HepG2 (cell line): ENCODE data around the gene ANKDD1A. TPM values are rescaled to one million over a fixed set of nuclear protein-coding genes. Genes with fewer than 3 reads are reported as not detected.

Source experiments
- ATAC-seq: fragments of 200-7000 bp; cut with Tn5 transposase; 3 replicates; pipeline ENCODE4 v1.9.1; 2020; ENCODE audit warnings: mild to moderate bottlenecking, moderate library complexity
- BruUV-seq: library from RNA; stranded (reverse); fragments of 400-500 nt; replicated peaks from 2 replicates; lab custom pipeline; 2021; lab: Mats Ljungman, UMichigan
- CTCF ChIA-PET: fragments of 300-600 bp; formaldehyde crosslinking; extraction: SDS; loops from one replicate; lab custom pipeline; 2021; ENCODE audit warnings: low total read pairs, inconsistent platforms, low intra/inter-chr PET ratio; lab: Yijun Ruan, JAX
- POLR2A ChIA-PET: fragments of 350-600 bp; sonication (Branson Sonifier 250); formaldehyde crosslinking; loops from one replicate; lab custom pipeline; 2020; ENCODE audit warnings: antibody characterized with exemption, inconsistent platforms; lab: Yijun Ruan, JAX
- DNase-seq: peaks from one replicate; pipeline ENCODE4 v3.0.0-alpha.2; 2015; ENCODE audit warnings: low spot score
- FAIRE-seq: peaks from 3 replicates; lab custom pipeline; 2011; peaks lifted over from hg19 to GRCh38; lab: Jason Lieb, UNC
- H2AFZ ChIP-seq: one replicate; pipeline ENCODE4 v1.6.1; 2011; ENCODE audit warnings: low read length, inconsistent platforms
- H3K27ac ChIP-seq: fragments of 300-600 bp; 3 replicates; pipeline ENCODE4 v1.8.0; 2011; ENCODE audit warnings: mixed run types, mild to moderate bottlenecking, mixed read lengths, low read length, inconsistent platforms; ENCODE audit not compliant: insufficient read depth; ENCODE audit errors: extremely low read length
- H3K27me3 ChIP-seq, 2 experiments: fragments of 200-600 bp in 1 of 2; 2 replicates in 1 of 2; 3 replicates in 1 of 2; pipeline versions ENCODE4 v1.6.0 to v1.8.0; 2011; ENCODE audit warnings: low read length in 2 of 2, mild to moderate bottlenecking in 2 of 2, moderate library complexity in 2 of 2, inconsistent platforms in 1 of 2; ENCODE audit not compliant: insufficient read depth in 2 of 2, control insufficient read depth in 1 of 2
- H3K36me3 ChIP-seq, 2 experiments: fragments of 200-600 bp in 1 of 2; replicated peaks in 1 of 2; 2 replicates in 1 of 2; 3 replicates in 1 of 2; pipeline versions ENCODE4 v1.5.1 to v1.8.0; 2011; ENCODE audit warnings: low read length in 2 of 2, inconsistent platforms in 1 of 2; ENCODE audit not compliant: insufficient read depth in 2 of 2, control insufficient read depth in 1 of 2
- H3K4me1 ChIP-seq: 2 replicates; pipeline ENCODE4 v1.5.1; 2012; ENCODE audit warnings: low read length, inconsistent platforms; ENCODE audit not compliant: insufficient read depth
- H3K4me2 ChIP-seq: 2 replicates; pipeline ENCODE4 v1.6.0; 2011; ENCODE audit warnings: low read depth, low read length, inconsistent platforms
- H3K4me3 ChIP-seq, 3 experiments: fragments of 200-600 bp in 1 of 3; sonication (generic), shearing (Covaris generic) in 1 of 3; replicated peaks in 1 of 3; 2 replicates each; pipeline ENCODE4 v1.5.1; 2011 to 2016; ENCODE audit warnings: low read length in 3 of 3, inconsistent platforms in 2 of 3, low read depth in 2 of 3, mild to moderate bottlenecking in 2 of 3, control low read depth in 1 of 3, mixed read lengths in 1 of 3; ENCODE audit not compliant: insufficient read depth in 1 of 3
- H3K79me2 ChIP-seq: one replicate; pipeline ENCODE4 v1.6.1; 2011; ENCODE audit warnings: low read length, inconsistent platforms; ENCODE audit not compliant: insufficient read depth
- H3K9ac ChIP-seq: 2 replicates; pipeline ENCODE4 v1.6.0; 2011; ENCODE audit warnings: mild to moderate bottlenecking, low read depth, low read length, inconsistent platforms; ENCODE audit not compliant: insufficient read depth
- H3K9me3 ChIP-seq: 2 replicates; pipeline ENCODE4 v1.5.1; 2012; ENCODE audit warnings: mild to moderate bottlenecking, low read length
- H4K20me1 ChIP-seq: 2 replicates; pipeline ENCODE4 v1.6.0; 2011; ENCODE audit warnings: inconsistent platforms, mild to moderate bottlenecking, low read length, moderate library complexity; ENCODE audit not compliant: insufficient read depth
- ARNT2 ChIP-seq: sonication (generic); formaldehyde crosslinking; IDR thresholded peaks from 2 replicates; pipeline ENCODE4 v1.8.0; 2022; ENCODE audit warnings: mild to moderate bottlenecking, low read depth, missing genetic modification reagents, moderate library complexity
- ATF1 ChIP-seq: IDR thresholded peaks from 2 replicates; pipeline ENCODE4 v1.6.1; 2016; ENCODE audit warnings: mild to moderate bottlenecking, control low read depth
- CREBL2 ChIP-seq: sonication (generic); formaldehyde crosslinking; IDR thresholded peaks from 2 replicates; pipeline ENCODE4 v1.8.1; 2023; ENCODE audit warnings: missing genetic modification reagents, mild to moderate bottlenecking, borderline replicate concordance
- GABPB1 ChIP-seq: IDR thresholded peaks from 2 replicates; pipeline ENCODE4 v1.6.1; 2016; ENCODE audit warnings: mild to moderate bottlenecking, missing genetic modification reagents, moderate library complexity, missing compliant biosample characterization
- HMG20A ChIP-seq: IDR thresholded peaks from 2 replicates; pipeline ENCODE4 v1.6.1; 2016; ENCODE audit warnings: borderline replicate concordance
- HNF1B ChIP-seq: sonication (generic); formaldehyde crosslinking; IDR thresholded peaks from 2 replicates; pipeline ENCODE4 v1.5.1; 2020; ENCODE audit warnings: mild to moderate bottlenecking, moderate library complexity, missing genetic modification reagents
- JUND ChIP-seq: sonication (generic); formaldehyde crosslinking; IDR thresholded peaks from 2 replicates; pipeline ENCODE4 v1.8.0; 2022; ENCODE audit warnings: mild to moderate bottlenecking, missing genetic modification reagents
- PRMT3 ChIP-seq: sonication (generic); formaldehyde crosslinking; IDR thresholded peaks from 2 replicates; pipeline ENCODE4 v1.8.1; 2022; ENCODE audit warnings: low read depth, mild to moderate bottlenecking, moderate library complexity, missing genetic modification reagents, borderline replicate concordance
- REXO4 ChIP-seq: sonication (generic); formaldehyde crosslinking; IDR thresholded peaks from 2 replicates; pipeline ENCODE4 v1.8.0; 2022; ENCODE audit warnings: missing genetic modification reagents, mild to moderate bottlenecking, borderline replicate concordance
- SMAD3 ChIP-seq: sonication (generic); formaldehyde crosslinking; IDR thresholded peaks from 2 replicates; pipeline ENCODE4 v1.4.0; 2020; ENCODE audit warnings: missing genetic modification reagents
- SPEN ChIP-seq: sonication (generic); formaldehyde crosslinking; IDR thresholded peaks from 2 replicates; pipeline ENCODE4 v1.5.1; 2020; ENCODE audit warnings: low read depth, mild to moderate bottlenecking, missing genetic modification reagents
- SRF ChIP-seq: IDR thresholded peaks from 2 replicates; pipeline ENCODE4 v1.6.1; 2011; ENCODE audit warnings: mild to moderate bottlenecking, low read depth, low read length, moderate library complexity
- TMF1 ChIP-seq: sonication (generic); formaldehyde crosslinking; IDR thresholded peaks from 2 replicates; pipeline ENCODE4 v1.8.1; 2022; ENCODE audit warnings: low read depth, missing genetic modification reagents
- ZC3H4 ChIP-seq: sonication (generic); formaldehyde crosslinking; IDR thresholded peaks from 2 replicates; pipeline ENCODE4 v1.4.0; 2020; ENCODE audit warnings: missing genetic modification reagents, borderline replicate concordance
- ZNF20 ChIP-seq: sonication (generic); formaldehyde crosslinking; IDR thresholded peaks from 2 replicates; pipeline ENCODE4 v1.4.0; 2020; ENCODE audit warnings: mild to moderate bottlenecking, moderate library complexity, missing genetic modification reagents
- ZNF253 ChIP-seq: sonication (generic); formaldehyde crosslinking; IDR thresholded peaks from 2 replicates; pipeline ENCODE4 v1.8.0; 2022; ENCODE audit warnings: mild to moderate bottlenecking, missing genetic modification reagents, borderline replicate concordance
- ZNF441 ChIP-seq: sonication (generic); formaldehyde crosslinking; IDR thresholded peaks from 2 replicates; pipeline ENCODE4 v1.7.0; 2021; ENCODE audit warnings: missing genetic modification reagents, borderline replicate concordance
- ZNF674 ChIP-seq: sonication (generic); formaldehyde crosslinking; IDR thresholded peaks from 2 replicates; pipeline ENCODE4 v1.5.0; 2020; ENCODE audit warnings: low read depth, mild to moderate bottlenecking, missing genetic modification reagents
- ZNF816 ChIP-seq: sonication (generic); formaldehyde crosslinking; IDR thresholded peaks from 2 replicates; pipeline ENCODE4 v1.8.0; 2022; ENCODE audit warnings: missing genetic modification reagents, mild to moderate bottlenecking, borderline replicate concordance
- WGBS: methylation state at CpG from one replicate; pipeline ENCODE4 v1.1.6; 2017; ENCODE audit warnings: low lambda C conversion rate; 5-methylcytosine and 5-hydroxymethylcytosine counted together
- in situ Hi-C: cut with HindIII; loops from 2 replicates; pipeline ENCODE4 v1.10.0; 2017; ENCODE audit warnings: low pct_unique_long_range_greater_than_20kb; ENCODE audit not compliant: extremely low pct_ligation_motif_present
- intact Hi-C: fragments of 100-400 bp; cut with micrococcal nuclease; formaldehyde crosslinking; loops from one replicate; pipeline ENCODE4 v1.10.0; 2022; ENCODE audit not compliant: unreplicated experiment
- polyA plus RNA-seq, 8 experiments: library from polyadenylated mRNA; depleted of rRNA in 3 of 8; stranded (reverse) in 7 of 8; unstranded in 1 of 8; fragments of >200 nt; fragmentation: Illumina TruSeq in 4 of 8; extraction: Trizol in 4 of 8; gene quantifications; 2 replicates each; pipeline versions ENCODE4 v1.2.1 to v1.2.3, GENCODE V29; 2011 to 2016; ENCODE audit warnings: low read depth in 4 of 8, missing spikeins in 1 of 8, mixed read lengths in 1 of 8; ENCODE audit not compliant: insufficient read depth in 1 of 8
- total RNA-seq, 5 experiments: library from RNA; depleted of rRNA; stranded (reverse); fragments of >200 nt; fragmentation: Illumina TruSeq; extraction: Trizol; gene quantifications; 2 replicates each; pipeline ENCODE4 v1.2.3, GENCODE V29; 2016; ENCODE audit warnings: low read depth in 1 of 5

Gene ANKDD1A
- total and polyA plus RNA-seq, 2 of the 13 experiments (the other 11 are each of a cell fraction or from before 2014, with no cell fraction given): 0.11 to 0.48 TPM

- Histone ChIP-seq H3K4me2 (no peak overlapping the region), H3K36me3 (no peaks in the 10 kb centered on the region), H3K4me3 (no peak overlapping the region), H3K79me2 (no peaks in the 10 kb centered on the region), H2AFZ (no peak overlapping the region), H3K27me3 (peaks cover 1 to 35% of the 10 kb centered on the region in 2 experiments; a peak in 3 of 5 replicates), H3K9me3 (no peaks in the 10 kb centered on the region), H3K27ac (no peak overlapping the region), H4K20me1 (no peaks in the 10 kb centered on the region), H3K4me1 (peaks cover 13% of the 10 kb centered on the region), H3K9ac (no peak overlapping the region)
- intact Hi-C loops (no loop called here), in situ Hi-C loops (no loop called here)
- no peak for TF ChIP-seq HMG20A (CRISPR knock-in tag)
- TF ChIP-seq REXO4 (CRISPR knock-in tag): no peak
- TF ChIP-seq JUND: no peak
- TF ChIP-seq ZNF816: no peak
- no peak for TF ChIP-seq SRF
- no peak for TF ChIP-seq TMF1 (CRISPR knock-in tag)
- WGBS: 36% methylated on average over 8 of the region's 8 CpGs
- ChIA-PET CTCF (no interaction called here), POLR2A (no interaction called here)
- FAIRE-seq: no peak
- no TSS peak for BruUV-seq
- no peak for DNase-seq
- no peak for ATAC-seq
Measured at GRCh38 chr15:64926661-64927060, 15.0 kb downstream of the ANKDD1A start.

- Histone ChIP-seq H3K79me2 (no peaks in the 10 kb centered on the region), H3K27ac (no peak overlapping the region), H3K9me3 (no peaks in the 10 kb centered on the region), H3K4me1 (peaks cover 13% of the 10 kb centered on the region), H3K4me3 (no peak overlapping the region), H2AFZ (no peak overlapping the region), H3K4me2 (no peak overlapping the region), H3K36me3 (no peaks in the 10 kb centered on the region), H3K27me3 (peaks cover 1 to 35% of the 10 kb centered on the region in 2 experiments; a peak in 3 of 5 replicates), H3K9ac (no peak overlapping the region), H4K20me1 (no peaks in the 10 kb centered on the region)
- CTCF ChIA-PET: no interaction called here
- 44% methylated on average over 10 of the region's 10 CpGs for WGBS
- no peak for ATAC-seq
- POLR2A ChIA-PET: interaction anchor here (1.2 kb wide), 1 partner anchor 35 kb away, joined by 3 read pairs; no protein-coding TSS in a partner anchor
- DNase-seq: no peak
- intact Hi-C loops (no loop called here), in situ Hi-C loops (no loop called here)
- FAIRE-seq: no peak
- BruUV-seq: no TSS peak
- TF ChIP-seq CREBL2 (no peak), ZNF441 (CRISPR knock-in tag) (no peak), HNF1B (CRISPR knock-in tag) (no peak), SMAD3 (CRISPR knock-in tag) (no peak), ARNT2 (CRISPR knock-in tag) (no peak), ZNF674 (no peak), SPEN (CRISPR knock-in tag) (no peak), ZNF253 (CRISPR knock-in tag) (no peak), PRMT3 (CRISPR knock-in tag) (no peak), ZNF20 (CRISPR knock-in tag) (no peak), GABPB1 (CRISPR knock-in tag) (no peak), ZC3H4 (CRISPR knock-in tag) (no peak), ATF1 (CRISPR knock-in tag) (no peak)
Measured at GRCh38 chr15:64928626-64929220, 17.0 kb downstream of the ANKDD1A start.
